ENCODE measurements around the gene PLVAP. TPM values are rescaled to one million over a fixed set of nuclear protein-coding genes. Genes with fewer than 3 reads are reported as not detected.

The PLVAP gene
- total and polyA plus RNA-seq, 2 donors (not counting 3 experiments of a cell fraction or from before 2014, with no cell fraction given): 5.7 to 16.9 TPM

DNA sequence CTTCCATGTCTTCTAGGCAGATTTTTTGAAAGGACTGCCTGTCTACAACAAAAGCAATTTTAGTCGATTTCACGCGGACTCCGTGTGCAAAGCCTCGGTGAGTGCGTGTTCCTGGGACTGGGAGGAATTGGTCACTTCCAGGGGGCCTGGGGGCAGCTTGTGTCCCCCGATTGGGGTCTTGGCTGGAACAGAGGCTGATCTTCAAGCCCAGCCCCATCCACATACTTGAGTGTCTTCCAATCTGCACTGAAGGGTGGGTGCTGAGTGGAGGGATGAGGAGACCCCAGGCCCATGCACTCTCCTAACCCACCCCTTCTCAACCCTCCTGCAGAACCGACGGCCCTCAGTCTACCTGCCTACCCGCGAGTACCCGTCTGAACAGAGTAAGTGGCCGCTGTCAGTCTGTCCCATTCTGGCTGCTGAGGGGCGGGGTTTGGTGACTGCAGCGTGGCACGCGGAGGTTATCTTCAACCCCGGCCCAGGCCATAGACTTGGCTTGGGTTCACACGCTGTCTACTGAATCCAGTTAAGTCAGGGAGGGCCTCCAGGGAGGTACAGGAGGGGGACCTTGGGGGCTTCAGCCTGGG is 63.0 kb downstream of the PLVAP start:
- Histone ChIP-seq H3K9me3 (replicated peaks; ENCODE audit: control insufficient read depth, insufficient read depth, low read length) (no peaks in the 10 kb centered on the region), H3K79me2 (ENCODE audit: control insufficient read depth, insufficient read depth, low read length) (peaks cover 34% of the 10 kb centered on the region)

More for the DNA sequence above, 63.0 kb downstream of the PLVAP start:
- FAIRE-seq: no peak
- TF ChIP-seq JUN (IDR thresholded peaks at IDR 0.05; ENCODE audit: borderline replicate concordance, insufficient read depth, insufficient read length, low read depth) (no peak), FOS (IDR thresholded peaks at IDR 0.05; ENCODE audit: borderline replicate concordance, insufficient read depth, low read length) (no peak), EZH2 (IDR thresholded peaks at IDR 0.05; ENCODE audit: borderline replicate concordance, low read depth, low read length, severe bottlenecking) (no peak), GATA2 (IDR thresholded peaks at IDR 0.05; ENCODE audit: insufficient read depth, insufficient read length, low read depth, low read length) (no peak), MAX (IDR thresholded peaks at IDR 0.05; ENCODE audit: insufficient read depth, insufficient read length) (no peak), POLR2A (IDR thresholded peaks at IDR 0.05; ENCODE audit: low read depth, low read length) (no peak), MYC (IDR thresholded peaks at IDR 0.05; ENCODE audit: low read depth, low read length) (no peak), POLR2AphosphoS5 (IDR thresholded peaks at IDR 0.05; ENCODE audit: insufficient read depth, low read depth, low read length) (no peak)
- TF ChIP-seq, protein P1, sequence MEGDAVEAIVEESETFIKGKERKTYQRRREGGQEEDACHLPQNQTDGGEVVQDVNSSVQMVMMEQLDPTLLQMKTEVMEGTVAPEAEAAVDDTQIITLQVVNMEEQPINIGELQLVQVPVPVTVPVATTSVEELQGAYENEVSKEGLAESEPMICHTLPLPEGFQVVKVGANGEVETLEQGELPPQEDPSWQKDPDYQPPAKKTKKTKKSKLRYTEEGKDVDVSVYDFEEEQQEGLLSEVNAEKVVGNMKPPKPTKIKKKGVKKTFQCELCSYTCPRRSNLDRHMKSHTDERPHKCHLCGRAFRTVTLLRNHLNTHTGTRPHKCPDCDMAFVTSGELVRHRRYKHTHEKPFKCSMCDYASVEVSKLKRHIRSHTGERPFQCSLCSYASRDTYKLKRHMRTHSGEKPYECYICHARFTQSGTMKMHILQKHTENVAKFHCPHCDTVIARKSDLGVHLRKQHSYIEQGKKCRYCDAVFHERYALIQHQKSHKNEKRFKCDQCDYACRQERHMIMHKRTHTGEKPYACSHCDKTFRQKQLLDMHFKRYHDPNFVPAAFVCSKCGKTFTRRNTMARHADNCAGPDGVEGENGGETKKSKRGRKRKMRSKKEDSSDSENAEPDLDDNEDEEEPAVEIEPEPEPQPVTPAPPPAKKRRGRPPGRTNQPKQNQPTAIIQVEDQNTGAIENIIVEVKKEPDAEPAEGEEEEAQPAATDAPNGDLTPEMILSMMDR (IDR thresholded peaks at IDR 0.05; ENCODE audit: extremely low read depth in 1 of 2, insufficient read depth in 1 of 2, low read depth in 1 of 2, low read length in 2 of 2): no peak
- no peak overlapping the region for H3K27ac ChIP-seq (ENCODE audit: insufficient read depth, low read depth, low read length)
- ChIA-PET CTCF (no interaction called here), POLR2A (no interaction called here)
- no peak overlapping the region for H2AFZ ChIP-seq (ENCODE audit: low read depth, low read length)
- H3K4me1 ChIP-seq (ENCODE audit: control insufficient read depth, extremely low read depth, insufficient read depth, low read length): peaks cover 8% of the 10 kb centered on the region
- no peaks in the 10 kb centered on the region for H3K9me1 ChIP-seq (replicated peaks; ENCODE audit: control insufficient read depth, extremely low read depth, insufficient read depth, low read length)
- no TSS peak for BruUV-seq (replicated peaks)
- H3K9ac ChIP-seq (replicated peaks; ENCODE audit: extremely low read depth, insufficient read depth, low read length): no peak overlapping the region
- intact Hi-C loops (cut with micrococcal nuclease): no loop called here
- H3K27me3 ChIP-seq (ENCODE audit: control insufficient read depth in 2 of 2, insufficient read depth in 2 of 2, low read length in 2 of 2): no peaks in the 10 kb centered on the region
- no peaks in the 10 kb centered on the region for H4K20me1 ChIP-seq (replicated peaks; ENCODE audit: control insufficient read depth, extremely low read depth, insufficient read depth, low read length)
- dilution Hi-C loops (cut with MboI; ENCODE audit: extremely low pct_ligation_motif_present, low sequenced_read_pairs): no loop called here
- no peak overlapping the region for H3K4me3 ChIP-seq (replicated peaks in 1 of 3; ENCODE audit: insufficient read depth in 1 of 3, low read depth in 1 of 3, low read length in 3 of 3)
- DNase-seq (ENCODE audit: low read depth, low spot score): no peak
- no peak overlapping the region for H3K4me2 ChIP-seq (ENCODE audit: insufficient read depth, low read length)
- peaks cover 6 to 25% of the 10 kb centered on the region in 2 experiments for H3K36me3 ChIP-seq (ENCODE audit: control insufficient read depth in 2 of 2, extremely low read depth in 1 of 2, insufficient read depth in 2 of 2, low read length in 2 of 2)

Measured in endothelial cell of umbilical vein (primary cell).